Large intestine (tissue), 3 donors: ENCODE measurements around the gene C1orf141. TPM values are rescaled to one million over a fixed set of nuclear protein-coding genes. Genes with fewer than 3 reads are reported as not detected.

Source experiments
- DNase-seq, 2 donors: peaks; one replicate each; pipeline versions ENCODE4 v3.0.0 to v3.0.0-alpha.2; 2013
- H3K27ac ChIP-seq: one replicate; pipeline ENCODE4 v1.5.1; 2013; ENCODE audit warnings: low read length
- H3K27me3 ChIP-seq: 2 replicates; pipeline ENCODE4 v1.6.1; 2013; ENCODE audit warnings: low read length; ENCODE audit not compliant: control insufficient read depth, insufficient read depth
- H3K36me3 ChIP-seq: 2 replicates; pipeline ENCODE4 v1.6.1; 2013; ENCODE audit warnings: low read length; ENCODE audit not compliant: control insufficient read depth, insufficient read depth
- H3K4me1 ChIP-seq: one replicate; pipeline ENCODE4 v1.6.1; 2013; ENCODE audit warnings: low read length; ENCODE audit not compliant: control insufficient read depth, insufficient read depth
- H3K4me3 ChIP-seq: one replicate; pipeline ENCODE4 v1.5.1; 2013; ENCODE audit warnings: low read length
- H3K9me3 ChIP-seq: one replicate; pipeline ENCODE4 v1.6.1; 2013; ENCODE audit warnings: mild to moderate bottlenecking, low read depth, low read length, moderate library complexity; ENCODE audit not compliant: control insufficient read depth
- WGBS: methylation state at CpG from one replicate; pipeline ENCODE4 v1.1.5; 2013; ENCODE audit warnings: low lambda C conversion rate; ENCODE audit not compliant: insufficient coverage; 5-methylcytosine and 5-hydroxymethylcytosine counted together
- polyA plus RNA-seq: library from polyadenylated mRNA; unstranded; fragments of 120-200 nt; gene quantifications from one replicate; pipeline ENCODE4 v1.2.1, GENCODE V29; 2013

Gene C1orf141
- polyA plus RNA-seq, 1 donor: 0.22 TPM

DNA sequence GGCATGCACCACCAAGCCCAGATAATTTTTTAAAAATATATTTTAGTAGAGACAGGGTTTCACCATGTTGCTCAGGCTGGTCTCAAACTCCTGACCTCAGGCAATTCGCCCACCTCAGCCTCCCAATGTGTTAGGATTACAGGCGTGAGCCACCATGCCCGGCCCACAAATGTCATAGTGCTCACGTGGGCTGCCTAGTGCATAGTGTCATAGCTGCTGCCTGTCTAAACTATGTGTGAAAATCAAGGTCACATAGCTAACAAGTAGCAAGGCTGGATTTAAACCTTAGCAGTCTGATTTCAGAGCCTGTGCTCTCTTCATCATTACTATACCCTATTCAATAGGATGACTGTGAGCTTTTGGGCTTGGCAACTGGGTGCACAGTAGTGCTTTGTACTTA, 10.3 kb downstream of the C1orf141 start:
- no peak for DNase-seq
- Histone ChIP-seq H3K36me3 (no peaks in the 10 kb centered on the region), H3K27me3 (no peaks in the 10 kb centered on the region), H3K9me3 (no peaks in the 10 kb centered on the region), H3K4me1 (no peaks in the 10 kb centered on the region), H3K4me3 (no peak overlapping the region), H3K27ac (no peak overlapping the region)
- no CpG with 5 or more reads among the region's 4 CpGs for WGBS

DNA sequence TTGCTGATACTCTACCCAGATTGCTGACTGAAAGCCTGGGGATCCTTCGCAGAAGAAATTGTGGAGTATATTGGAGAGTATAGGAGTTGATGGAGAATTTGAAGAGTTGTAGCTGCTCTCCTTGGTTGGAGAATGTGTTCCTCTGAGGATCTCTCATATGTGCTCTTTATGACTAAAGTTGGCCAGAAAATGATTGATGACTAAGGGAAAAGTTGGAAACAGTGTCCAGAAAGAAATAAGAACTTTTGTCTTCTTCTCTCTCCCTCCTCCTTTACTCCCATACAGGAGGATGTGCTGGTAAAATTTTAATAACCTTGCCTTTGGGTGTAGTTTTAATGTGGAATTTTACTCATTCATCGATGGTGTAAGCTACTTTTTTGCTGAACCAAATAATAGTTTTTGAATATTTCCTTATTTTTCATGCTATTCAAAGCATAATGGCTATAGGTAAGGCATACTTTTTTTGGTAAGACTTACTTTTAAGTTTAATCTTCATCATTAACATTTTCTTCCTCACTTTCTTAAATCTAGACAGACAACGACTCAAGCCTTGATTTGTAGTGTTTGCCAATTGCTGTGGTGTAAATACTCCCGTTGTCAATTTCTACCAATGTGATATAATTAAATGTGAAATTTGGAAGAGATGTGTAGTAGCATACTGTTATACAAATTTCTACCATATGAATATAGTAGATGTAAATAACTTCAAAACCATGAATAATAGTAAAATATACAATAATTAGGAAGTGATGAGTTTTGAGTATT, 13.7 kb downstream of the C1orf141 start:
- no peaks in the 10 kb centered on the region for H3K4me1 ChIP-seq
- H3K27ac ChIP-seq: no peak overlapping the region
- H3K27me3 ChIP-seq: no peaks in the 10 kb centered on the region
- no peaks in the 10 kb centered on the region for H3K9me3 ChIP-seq
- no peak overlapping the region for H3K4me3 ChIP-seq
- no peak for DNase-seq
- no peaks in the 10 kb centered on the region for H3K36me3 ChIP-seq
- 100% methylated on average over 1 of the region's 4 CpGs for whole genome bisulfite sequencing

DNA sequence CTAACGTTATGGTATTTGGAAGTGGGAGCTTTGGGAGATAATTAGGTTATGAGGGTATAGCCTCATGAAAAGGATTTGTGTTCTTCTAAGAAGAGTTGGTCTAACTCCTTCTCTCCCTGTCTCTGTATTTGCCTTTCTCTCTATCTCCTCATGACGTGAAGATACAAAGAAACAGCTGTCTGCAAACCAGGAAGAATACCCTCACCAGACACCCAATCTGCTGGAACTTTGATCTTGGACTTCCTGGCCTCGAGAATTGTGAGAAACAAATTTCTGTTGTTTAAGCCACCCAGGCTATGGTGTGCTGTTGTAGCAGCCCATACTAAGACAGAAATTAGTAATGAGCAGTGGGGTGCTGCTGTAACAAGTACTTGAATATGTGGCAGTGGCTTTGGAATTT, 16.1 kb downstream of the C1orf141 start:
- Histone ChIP-seq H3K36me3 (no peaks in the 10 kb centered on the region), H3K27me3 (no peaks in the 10 kb centered on the region), H3K9me3 (peaks cover 4% of the 10 kb centered on the region), H3K27ac (no peak overlapping the region), H3K4me3 (no peak overlapping the region), H3K4me1 (no peaks in the 10 kb centered on the region)
- peak in 1 of 2 donors; percentile 29 for DNase-seq
- WGBS: no CpG with 5 or more reads among the region's 3 CpGs

- Histone ChIP-seq H3K4me3 (no peak overlapping the region), H3K36me3 (no peaks in the 10 kb centered on the region), H3K27ac (no peak overlapping the region), H3K27me3 (no peaks in the 10 kb centered on the region), H3K9me3 (peaks cover 5% of the 10 kb centered on the region), H3K4me1 (no peaks in the 10 kb centered on the region)
- DNase-seq: no peak
These were observed 16.6 kb downstream of the C1orf141 start for GRCh38 chr1:67118191-67118590.

DNA sequence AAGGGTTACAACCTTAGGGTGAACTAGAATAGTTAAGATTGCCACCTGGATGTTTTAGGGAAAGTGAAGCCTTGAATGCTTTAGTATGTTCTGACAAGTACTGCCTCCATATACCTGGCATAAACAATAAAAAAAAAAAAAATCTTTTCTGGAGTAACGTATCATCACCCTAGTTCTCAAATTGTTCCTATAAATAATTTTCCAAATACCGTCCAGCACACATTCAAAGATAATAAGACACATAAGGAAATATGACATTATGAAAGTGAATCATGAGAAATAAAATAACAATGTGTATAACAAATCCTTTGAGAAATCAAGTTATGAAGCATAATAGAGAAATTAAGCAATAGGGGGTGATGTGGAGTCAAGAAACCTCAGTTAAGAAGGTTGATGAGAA, 20.6 kb downstream of the C1orf141 start:
- DNase-seq: no peak
- Histone ChIP-seq H3K4me3 (no peak overlapping the region), H3K4me1 (no peaks in the 10 kb centered on the region), H3K27ac (no peak overlapping the region), H3K36me3 (no peaks in the 10 kb centered on the region), H3K27me3 (no peaks in the 10 kb centered on the region), H3K9me3 (peaks cover 5% of the 10 kb centered on the region)
- 42% methylated on average over 2 of the region's 2 CpGs for WGBS

DNA sequence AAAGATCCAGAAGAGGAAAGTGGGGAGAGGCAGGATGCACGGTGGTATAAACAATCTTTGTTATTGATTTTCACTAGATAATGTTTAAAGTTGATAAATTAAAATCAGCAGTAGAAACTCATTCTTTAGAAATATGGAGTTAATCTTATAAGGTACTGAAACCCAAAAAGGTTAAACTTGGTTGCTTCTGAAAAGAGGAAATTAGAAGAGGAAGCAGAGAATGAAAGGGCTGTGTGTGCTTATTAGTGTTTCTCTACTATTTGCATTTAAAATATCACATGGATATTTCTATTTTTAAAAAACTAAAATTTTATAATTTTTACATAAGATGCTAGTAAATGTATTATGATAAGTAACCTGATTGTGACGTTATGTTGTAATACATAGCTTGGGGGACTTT, 24.4 kb downstream of the C1orf141 start:
- Histone ChIP-seq H3K27me3 (no peaks in the 10 kb centered on the region), H3K36me3 (no peaks in the 10 kb centered on the region), H3K4me3 (no peak overlapping the region), H3K27ac (no peak overlapping the region), H3K9me3 (peaks cover 5% of the 10 kb centered on the region), H3K4me1 (no peaks in the 10 kb centered on the region)
- WGBS: 0% methylated on average over 2 of the region's 2 CpGs
- no peak for DNase-seq

DNA sequence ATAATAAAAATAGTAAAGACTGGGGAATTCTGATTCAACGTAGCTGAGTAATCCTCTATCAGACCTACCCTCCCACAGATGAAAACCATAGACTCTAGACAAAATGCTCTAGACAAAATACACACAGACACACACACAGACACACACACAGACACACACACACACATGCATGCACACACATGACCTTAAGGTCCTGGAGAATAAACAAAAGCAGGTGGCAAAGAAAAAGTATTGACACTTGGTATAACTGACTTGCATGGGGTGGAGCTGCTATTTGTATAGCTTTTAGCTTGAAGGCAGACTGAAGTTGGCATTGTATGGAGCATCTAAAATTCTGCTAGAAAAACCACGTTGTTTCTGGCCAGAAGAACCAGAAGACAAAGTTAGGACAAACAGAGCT, 29.3 kb downstream of the C1orf141 start:
- no peak for DNase-seq
- Histone ChIP-seq H3K9me3 (no peaks in the 10 kb centered on the region), H3K27ac (no peak overlapping the region), H3K36me3 (no peaks in the 10 kb centered on the region), H3K4me3 (no peak overlapping the region), H3K4me1 (no peaks in the 10 kb centered on the region), H3K27me3 (no peaks in the 10 kb centered on the region)
- 56% methylated on average over 1 of the region's 2 CpGs for WGBS

DNA sequence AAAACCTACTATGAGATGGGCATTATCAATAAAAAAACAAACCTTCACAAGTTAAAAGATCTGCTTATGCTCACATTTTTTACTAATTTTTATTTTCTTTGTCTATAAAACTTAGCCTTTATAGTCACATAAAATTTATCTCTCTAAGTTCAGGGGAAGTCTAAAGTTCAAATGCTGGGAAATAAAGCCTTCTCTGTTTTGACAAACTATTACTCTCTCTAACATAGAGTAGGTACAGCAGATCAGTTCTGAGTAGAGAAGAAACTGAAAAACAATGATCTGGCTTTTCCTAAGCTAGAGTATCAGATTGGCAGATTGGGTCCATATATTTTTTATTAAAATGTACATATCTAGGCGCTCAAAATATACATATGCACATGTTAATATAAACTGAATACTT, 31.2 kb downstream of the C1orf141 start:
- Histone ChIP-seq H3K4me3 (no peak overlapping the region), H3K4me1 (no peaks in the 10 kb centered on the region), H3K36me3 (no peaks in the 10 kb centered on the region), H3K27me3 (no peaks in the 10 kb centered on the region), H3K9me3 (no peaks in the 10 kb centered on the region), H3K27ac (no peak overlapping the region)
- 17% methylated on average over 1 of the region's 1 CpG for WGBS
- DNase-seq: peak in 1 of 2 donors; percentile 35

GRCh38 chr1:67100833-67101232, 33.9 kb downstream of the C1orf141 start:
- Histone ChIP-seq H3K36me3 (no peaks in the 10 kb centered on the region), H3K4me1 (no peaks in the 10 kb centered on the region), H3K27ac (no peak overlapping the region), H3K27me3 (no peaks in the 10 kb centered on the region), H3K4me3 (no peak overlapping the region), H3K9me3 (no peaks in the 10 kb centered on the region)
- 25% methylated on average over 1 of the region's 3 CpGs for WGBS
- DNase-seq: no peak

GRCh38 chr1:67097305-67097704, 37.5 kb downstream of the C1orf141 start:
- no peaks in the 10 kb centered on the region for H3K9me3 ChIP-seq
- no peaks in the 10 kb centered on the region for H3K27me3 ChIP-seq
- H3K4me1 ChIP-seq: peaks cover 5% of the 10 kb centered on the region
- DNase-seq: no peak
- H3K27ac ChIP-seq: no peak overlapping the region
- no peak overlapping the region for H3K4me3 ChIP-seq
- H3K36me3 ChIP-seq: no peaks in the 10 kb centered on the region

DNA sequence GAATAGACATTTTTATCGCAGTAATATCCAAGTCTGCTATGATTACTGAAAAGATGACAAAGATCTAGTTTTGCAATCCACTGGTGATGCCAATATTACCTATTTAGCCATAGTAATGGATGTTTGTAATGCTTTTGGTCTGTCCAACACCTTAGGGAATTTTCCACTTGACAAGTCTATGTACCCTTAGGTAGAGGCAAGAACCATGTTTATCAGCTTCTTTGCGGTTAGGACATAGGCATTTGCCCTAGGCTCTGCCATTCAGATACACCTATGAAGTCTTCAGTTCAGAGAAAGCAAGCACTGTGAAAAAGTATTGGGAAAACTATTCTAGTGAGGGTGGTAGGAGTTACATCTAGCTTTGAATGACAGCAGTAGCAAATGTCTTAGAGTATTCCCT, 40.6 kb downstream of the C1orf141 start:
- WGBS: 100% methylated on average over 1 of the region's 2 CpGs
- no peak overlapping the region for H3K27ac ChIP-seq
- no peaks in the 10 kb centered on the region for H3K27me3 ChIP-seq
- H3K36me3 ChIP-seq: no peaks in the 10 kb centered on the region
- H3K9me3 ChIP-seq: no peaks in the 10 kb centered on the region
- peaks cover 5% of the 10 kb centered on the region for H3K4me1 ChIP-seq
- H3K4me3 ChIP-seq: no peak overlapping the region
- peak in 1 of 2 donors; percentile 8 for DNase-seq
